HG03103 (cell line): ENCODE measurements around the gene UPK3BL1.
"Not testable (repeated sequence)": the region's sequence is repeated elsewhere in the genome, so short reads cannot be mapped to it uniquely, and the experiment has no call there.

Experiments
- ATAC-seq: cut with Tn5 transposase; IDR thresholded peaks from one replicate; pipeline ENCODE4 v1.9.1; 2021; ENCODE audit warnings: low read depth; ENCODE audit not compliant: unreplicated experiment

UPK3BL1 gene

DNA sequence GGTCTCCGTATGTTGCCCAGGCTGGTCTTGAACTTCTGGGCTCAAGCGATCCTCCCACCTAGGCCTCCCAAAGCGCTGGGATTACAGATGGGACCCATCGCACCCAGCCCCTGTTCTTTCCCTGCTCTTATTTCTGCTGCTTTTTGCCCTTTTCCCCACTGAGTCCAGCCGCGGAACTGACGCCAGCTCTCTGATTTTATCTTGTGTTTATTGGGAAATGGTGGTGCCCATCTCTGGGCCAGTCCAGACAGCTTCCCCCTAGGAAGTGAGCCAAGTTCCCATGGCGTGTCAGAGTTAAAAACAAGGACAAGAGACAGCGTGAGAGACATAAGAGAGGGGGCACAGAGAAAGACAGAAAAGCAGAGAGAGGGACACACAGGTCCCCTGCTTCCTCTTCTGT lies 12.0 kb downstream of the UPK3BL1 start:
- not testable (repeated sequence) for ATAC-seq

- ATAC-seq = not testable (repeated sequence)
Measured at GRCh38 chr7:102627271-102627904, 15.2 kb downstream of the UPK3BL1 start.

- ATAC-seq = not testable (repeated sequence)
Measured at GRCh38 chr7:102618122-102618521, 24.5 kb downstream of the UPK3BL1 start.

- ATAC-seq = peak; percentile 78
Measured at GRCh38 chr7:102616507-102617125, 26.0 kb downstream of the UPK3BL1 start, which contains the start of gene RASA4. RASA4 (minus strand) TSS chr7:102616756; CDS start chr7:102616689, 67 bp downstream.

- not testable (repeated sequence) for ATAC-seq
Measured at GRCh38 chr7:102615930-102616329, 26.7 kb downstream of the UPK3BL1 start.

- not testable (repeated sequence) for ATAC-seq
Measured at GRCh38 chr7:102614873-102615272, 27.7 kb downstream of the UPK3BL1 start.

GRCh38 chr7:102614346-102614697 lies 28.3 kb downstream of the UPK3BL1 start:
- not testable (repeated sequence) for ATAC-seq

DNA sequence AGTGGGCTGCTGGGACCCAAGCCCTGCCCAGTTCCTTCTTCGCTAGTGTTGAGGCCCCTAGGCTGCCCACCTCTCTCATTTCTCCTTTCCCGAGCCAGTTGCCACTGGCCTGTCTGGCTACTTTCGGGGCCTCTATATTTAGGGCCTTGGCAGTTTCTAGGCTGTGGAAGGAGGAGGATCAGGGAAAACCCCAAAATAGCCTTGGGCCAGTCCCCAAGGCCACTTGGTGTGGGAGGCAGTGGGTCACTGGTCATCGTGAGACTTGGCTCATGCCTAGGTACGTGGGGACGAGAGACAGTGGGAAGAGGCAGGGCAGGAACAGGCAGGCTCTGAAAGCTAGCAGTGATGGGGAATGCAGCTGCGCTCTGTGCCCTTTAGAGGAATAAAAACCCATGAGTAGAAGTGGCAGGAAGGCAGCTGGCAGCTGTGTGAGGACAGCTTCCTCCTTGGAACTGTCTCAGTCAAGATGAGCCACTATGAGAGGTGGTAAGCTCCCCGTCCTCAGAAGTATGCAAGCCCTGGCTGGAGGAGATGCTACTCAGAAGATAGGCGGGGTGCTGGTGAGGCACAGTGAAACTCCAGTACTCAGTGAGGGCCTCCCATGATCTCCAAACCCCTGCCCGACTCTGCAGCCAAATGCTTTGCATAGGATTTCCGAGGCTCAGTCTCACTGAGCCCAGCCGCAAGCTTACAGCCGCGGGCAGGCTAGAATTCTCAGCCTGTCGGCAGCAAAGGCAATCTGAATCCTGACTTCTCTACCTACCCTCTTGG lies 28.8 kb downstream of the UPK3BL1 start:
- ATAC-seq = peak; percentile 52

- not testable (repeated sequence) for ATAC-seq
Measured at GRCh38 chr7:102611675-102612325, 30.8 kb downstream of the UPK3BL1 start.

GRCh38 chr7:102611013-102611674 lies 31.4 kb downstream of the UPK3BL1 start:
- ATAC-seq = peak; percentile 45

DNA sequence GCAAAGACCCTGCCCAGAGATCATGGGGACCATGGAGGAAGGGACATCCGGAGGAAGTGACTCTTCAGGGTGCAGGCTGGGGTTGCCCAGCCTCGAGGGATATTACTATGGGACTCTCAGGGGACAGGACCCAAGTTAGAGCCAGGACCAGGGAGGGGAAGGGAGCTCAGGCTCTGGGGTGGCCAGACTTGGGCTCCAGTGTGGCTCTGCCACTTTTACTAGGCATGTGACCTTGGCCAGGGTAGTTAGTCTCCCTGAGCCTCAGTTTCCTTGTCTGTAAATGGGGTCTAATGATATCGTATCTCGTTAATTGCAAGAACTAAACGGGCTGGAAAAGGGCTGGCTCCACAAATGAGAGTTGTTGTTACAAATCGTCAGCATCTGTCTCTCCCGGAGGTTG lies 32.1 kb downstream of the UPK3BL1 start:
- not testable (repeated sequence) for ATAC-seq

DNA sequence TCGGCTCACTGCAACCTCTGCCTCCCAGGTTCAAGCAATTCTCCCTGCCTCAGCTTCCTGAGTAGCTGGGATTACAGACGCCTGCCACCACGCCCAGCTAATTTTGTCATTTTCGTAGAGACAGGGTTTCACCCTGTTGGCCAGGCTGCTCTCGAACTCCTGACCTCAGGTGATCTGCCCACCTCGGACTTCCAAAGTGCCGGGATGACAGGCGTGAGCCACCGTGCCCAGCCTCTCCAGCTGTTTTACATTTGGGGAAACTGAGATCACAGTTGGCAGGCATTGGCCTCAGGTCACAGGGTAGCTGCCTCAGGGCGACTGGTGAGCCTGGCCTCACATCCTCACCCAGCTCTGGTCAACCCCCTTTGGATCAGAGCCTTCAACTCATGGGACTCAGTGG lies 32.9 kb downstream of the UPK3BL1 start:
- not testable (repeated sequence) for ATAC-seq

DNA sequence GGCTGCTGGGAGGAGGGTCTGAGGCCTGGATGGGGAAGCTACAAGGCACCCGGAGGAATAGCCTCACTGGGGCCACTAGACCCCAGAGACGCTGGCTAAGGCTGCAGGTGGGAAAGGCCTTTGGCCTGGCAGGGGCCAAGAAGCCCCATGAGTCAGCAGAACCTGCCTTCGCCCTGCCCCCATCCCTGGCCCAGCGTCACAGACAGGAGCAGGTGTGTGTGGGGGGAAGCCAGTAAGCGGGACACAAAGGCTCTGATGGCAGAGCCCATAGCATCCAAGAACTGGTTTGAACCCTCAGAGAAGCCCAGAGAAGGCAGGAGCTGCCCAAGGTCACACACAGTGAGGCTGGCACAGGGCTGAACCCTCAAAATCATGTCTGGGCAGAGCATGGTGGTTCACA lies 35.7 kb downstream of the UPK3BL1 start:
- not testable (repeated sequence) for ATAC-seq

- not testable (repeated sequence) for ATAC-seq
Measured at GRCh38 chr7:102604431-102605145, 38.0 kb downstream of the UPK3BL1 start.

GRCh38 chr7:102602317-102602716 lies 40.3 kb downstream of the UPK3BL1 start:
- not testable (repeated sequence) for ATAC-seq

DNA sequence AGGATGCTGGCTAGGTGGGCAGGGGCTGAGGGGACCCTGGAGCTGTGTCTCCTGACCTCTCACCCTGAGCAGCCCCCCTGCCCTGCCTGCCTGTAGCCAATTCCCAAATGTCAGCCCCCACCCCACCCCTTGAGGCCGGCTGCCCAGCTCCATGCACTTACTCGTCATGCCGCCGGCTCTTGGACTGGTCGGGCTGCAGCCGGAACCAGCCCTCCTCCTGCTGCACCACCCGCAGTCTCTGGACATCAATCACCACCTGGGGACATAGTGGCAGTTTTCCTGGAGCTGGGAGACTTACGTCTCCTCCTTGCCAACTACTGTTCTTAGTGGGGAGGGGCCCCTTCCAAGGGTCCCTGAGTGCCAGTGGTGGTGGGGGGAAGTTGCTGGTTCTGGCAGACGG lies 42.9 kb downstream of the UPK3BL1 start:
- ATAC-seq = not testable (repeated sequence)

DNA sequence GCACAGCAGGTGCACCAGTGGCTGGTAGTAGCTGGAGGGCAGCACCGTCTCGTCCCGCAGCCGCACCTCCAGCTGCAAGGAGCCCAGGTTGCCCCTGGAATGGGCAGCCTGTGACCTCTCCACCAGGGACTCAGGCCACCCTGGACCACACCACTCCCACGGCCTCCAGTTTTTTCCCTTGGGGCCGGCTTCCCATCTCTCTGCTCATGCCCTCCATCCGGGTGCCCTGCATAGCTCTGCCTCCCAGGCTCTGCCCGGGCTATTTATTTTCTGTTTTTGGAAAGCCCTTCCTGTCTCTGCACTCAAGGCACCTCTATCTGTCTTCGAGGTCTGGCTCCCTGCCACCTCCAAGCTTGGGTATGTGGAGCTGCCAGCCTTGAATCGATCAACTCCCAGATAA lies 46.6 kb downstream of the UPK3BL1 start:
- not testable (repeated sequence) for ATAC-seq

GRCh38 chr7:102593637-102594334 lies 48.8 kb downstream of the UPK3BL1 start:
- ATAC-seq = peak; percentile 62

GRCh38 chr7:102592477-102593019 lies 50.0 kb downstream of the UPK3BL1 start:
- ATAC-seq = peak; percentile 46
